ENCODE data around the gene EIF4EBP2. TPM values are rescaled to one million over a fixed set of nuclear protein-coding genes. Genes with fewer than 3 reads are reported as not detected.

EIF4EBP2 gene
- total RNA-seq, 1 donor from 2014 or later, result 77.2 TPM

GRCh38 chr10:70359017-70359550 lies 44.9 kb upstream of the EIF4EBP2 start:
- Histone ChIP-seq H3K4me3 (no peak overlapping the region), H3K9me3 (no peaks in the 10 kb centered on the region), H3K27ac (no peak overlapping the region), H3K36me3 (no peaks in the 10 kb centered on the region), H3K27me3 (ENCODE audit: low read depth) (no peaks in the 10 kb centered on the region), H3K4me1 (peaks cover 45% of the 10 kb centered on the region)
- ATAC-seq, result no peak
- DNase-seq, result no peak
- intact Hi-C loops (cut with DNase I), result no loop called here
- TF ChIP-seq, protein P1, sequence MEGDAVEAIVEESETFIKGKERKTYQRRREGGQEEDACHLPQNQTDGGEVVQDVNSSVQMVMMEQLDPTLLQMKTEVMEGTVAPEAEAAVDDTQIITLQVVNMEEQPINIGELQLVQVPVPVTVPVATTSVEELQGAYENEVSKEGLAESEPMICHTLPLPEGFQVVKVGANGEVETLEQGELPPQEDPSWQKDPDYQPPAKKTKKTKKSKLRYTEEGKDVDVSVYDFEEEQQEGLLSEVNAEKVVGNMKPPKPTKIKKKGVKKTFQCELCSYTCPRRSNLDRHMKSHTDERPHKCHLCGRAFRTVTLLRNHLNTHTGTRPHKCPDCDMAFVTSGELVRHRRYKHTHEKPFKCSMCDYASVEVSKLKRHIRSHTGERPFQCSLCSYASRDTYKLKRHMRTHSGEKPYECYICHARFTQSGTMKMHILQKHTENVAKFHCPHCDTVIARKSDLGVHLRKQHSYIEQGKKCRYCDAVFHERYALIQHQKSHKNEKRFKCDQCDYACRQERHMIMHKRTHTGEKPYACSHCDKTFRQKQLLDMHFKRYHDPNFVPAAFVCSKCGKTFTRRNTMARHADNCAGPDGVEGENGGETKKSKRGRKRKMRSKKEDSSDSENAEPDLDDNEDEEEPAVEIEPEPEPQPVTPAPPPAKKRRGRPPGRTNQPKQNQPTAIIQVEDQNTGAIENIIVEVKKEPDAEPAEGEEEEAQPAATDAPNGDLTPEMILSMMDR (IDR thresholded peaks at IDR 0.05), result no peak

DNA sequence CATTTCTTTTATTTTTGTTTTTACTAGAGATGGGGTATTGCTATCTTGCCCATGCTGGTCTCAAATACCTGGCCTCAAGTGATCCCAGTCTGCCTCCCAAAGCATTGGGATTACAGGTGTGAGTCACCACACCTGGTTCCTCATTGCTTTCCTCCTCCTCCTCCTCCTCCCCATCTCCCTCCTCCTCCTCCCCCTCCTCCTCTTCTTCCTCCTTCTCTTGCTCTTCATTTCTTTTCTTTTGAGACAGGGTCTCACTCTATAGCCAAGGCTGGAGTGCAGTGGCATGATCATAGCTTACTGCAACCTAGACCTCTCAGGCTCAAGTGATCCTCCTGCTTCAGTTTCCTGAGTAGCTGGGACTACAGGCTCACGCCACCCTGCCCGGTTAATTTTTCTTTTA lies 43.7 kb upstream of the EIF4EBP2 start:
- Histone ChIP-seq H3K27ac (no peak overlapping the region), H3K27me3 (ENCODE audit: low read depth) (no peaks in the 10 kb centered on the region), H3K4me1 (peaks cover 41% of the 10 kb centered on the region), H3K9me3 (no peaks in the 10 kb centered on the region), H3K4me3 (no peak overlapping the region), H3K36me3 (no peaks in the 10 kb centered on the region)
- DNase-seq (no peak), ATAC-seq (no peak)
- intact Hi-C loops (cut with DNase I), result loop anchor here (10.0 kb wide), 1 partner anchor 135 kb away; no protein-coding TSS in a partner anchor
- TF ChIP-seq, protein P1 (IDR thresholded peaks at IDR 0.05), result no peak

- ATAC-seq (no peak), DNase-seq (no peak)
- H3K9me3 ChIP-seq, result no peaks in the 10 kb centered on the region
- H3K27ac ChIP-seq, result peak overlapping the region; percentile 3
- no peaks in the 10 kb centered on the region for H3K36me3 ChIP-seq
- TF ChIP-seq, protein P1 (IDR thresholded peaks at IDR 0.05), result no peak
- peaks cover 30% of the 10 kb centered on the region for H3K4me1 ChIP-seq
- intact Hi-C loops (cut with DNase I), result loop anchor here (10.0 kb wide), 1 partner anchor 138 kb away; no protein-coding TSS in a partner anchor
- H3K27me3 ChIP-seq (ENCODE audit: low read depth), result no peaks in the 10 kb centered on the region
- H3K4me3 ChIP-seq, result no peak overlapping the region
These were observed 41.6 kb upstream of the EIF4EBP2 start for GRCh38 chr10:70362328-70362727.

DNA sequence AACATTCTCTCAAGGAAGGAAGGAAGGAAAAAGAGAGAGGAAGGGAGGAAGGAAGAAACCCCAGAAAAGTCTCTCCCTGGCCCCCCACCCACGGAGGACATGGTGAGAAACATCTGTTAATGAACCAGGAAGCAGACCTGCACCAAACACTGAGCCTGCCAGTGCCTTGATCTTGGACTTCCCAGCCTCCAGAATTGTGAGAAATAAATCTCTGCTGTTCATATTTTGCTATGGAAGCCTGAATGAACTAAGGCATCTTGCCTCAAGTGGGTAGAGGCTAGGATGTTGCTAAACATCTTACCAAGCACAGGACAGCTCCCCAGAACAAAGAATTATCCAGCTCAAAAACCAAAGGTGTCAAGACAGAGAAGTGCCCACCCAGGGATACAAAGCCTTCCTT lies 40.7 kb upstream of the EIF4EBP2 start:
- ATAC-seq (no peak), DNase-seq (no peak)
- Histone ChIP-seq H3K27me3 (ENCODE audit: low read depth) (no peaks in the 10 kb centered on the region), H3K27ac (peak overlapping the region; percentile 84), H3K36me3 (no peaks in the 10 kb centered on the region), H3K4me3 (no peak overlapping the region), H3K4me1 (peaks cover 20% of the 10 kb centered on the region), H3K9me3 (no peaks in the 10 kb centered on the region)
- TF ChIP-seq, protein P1 (IDR thresholded peaks at IDR 0.05), result no peak
- intact Hi-C loops (cut with DNase I), result loop anchor here (10.0 kb wide), 1 partner anchor 138 kb away; no protein-coding TSS in a partner anchor

GRCh38 chr10:70363971-70364771 lies 39.8 kb upstream of the EIF4EBP2 start:
- H3K36me3 ChIP-seq, result no peaks in the 10 kb centered on the region
- ATAC-seq (peak; percentile 98 to 99), DNase-seq (peak; percentile 95)
- H3K27ac ChIP-seq, result peak overlapping the region; percentile 84
- H3K27me3 ChIP-seq (ENCODE audit: low read depth), result no peaks in the 10 kb centered on the region
- H3K9me3 ChIP-seq, result no peaks in the 10 kb centered on the region
- H3K4me1 ChIP-seq, result peaks cover 18% of the 10 kb centered on the region
- intact Hi-C loops (cut with DNase I), result loop anchor here (10.0 kb wide), 1 partner anchor 139 kb away; no protein-coding TSS in a partner anchor
- TF ChIP-seq, protein P1 (IDR thresholded peaks at IDR 0.05), result peak; percentile 96
- H3K4me3 ChIP-seq, result peak overlapping the region; percentile 24

All from lower lobe of right lung (tissue), 2 donors.